Heart right ventricle (tissue), 16 donors: ENCODE measurements around the gene YWHAQ. TPM values are rescaled to one million over a fixed set of nuclear protein-coding genes. Genes with fewer than 3 reads are reported as not detected.

Experiments
- ATAC-seq, 8 donors: fragments of 200-7000 bp; cut with Tn5 transposase; one replicate each; pipeline ENCODE4 v1.9.1; 2020; ENCODE audit warnings: mild to moderate bottlenecking in 8 of 8, moderate library complexity in 8 of 8, moderate number of reproducible peaks in 1 of 8
- DNase-seq, 2 donors: peaks; one replicate each; pipeline ENCODE4 v3.0.0-alpha.2; 2020
- H3K27ac ChIP-seq, 10 donors: fragments of 200-600 bp; sonication (generic) in 2 of 10; one replicate each; pipeline versions ENCODE4 v1.5.0 to v1.8.0; 2020 to 2022; ENCODE audit warnings: mild to moderate bottlenecking in 3 of 10
- H3K27me3 ChIP-seq, 7 donors: fragments of 200-600 bp; one replicate each; pipeline ENCODE4 v1.8.0; 2021 to 2022; ENCODE audit warnings: mild to moderate bottlenecking in 2 of 7
- H3K36me3 ChIP-seq, 9 donors: fragments of 200-600 bp; sonication (generic) in 1 of 9; one replicate each; pipeline versions ENCODE4 v1.5.0 to v1.8.0; 2020 to 2022; ENCODE audit warnings: mild to moderate bottlenecking in 2 of 9
- H3K4me1 ChIP-seq, 9 donors: fragments of 200-600 bp; sonication (generic) in 1 of 9; one replicate each; pipeline versions ENCODE4 v1.5.0 to v1.8.0; 2020 to 2022; ENCODE audit warnings: mild to moderate bottlenecking in 4 of 9
- H3K4me3 ChIP-seq, 10 donors: fragments of 200-600 bp; sonication (generic) in 2 of 10; one replicate each; pipeline versions ENCODE4 v1.5.0 to v1.8.0; 2020 to 2022; ENCODE audit warnings: mild to moderate bottlenecking in 7 of 10, moderate library complexity in 2 of 10
- H3K9me3 ChIP-seq, 11 donors: fragments of 200-600 bp in 10 of 11; sonication (generic) in 2 of 11; one replicate each; pipeline versions ENCODE4 v1.5.0 to v1.8.0; 2013 to 2022; ENCODE audit warnings: mild to moderate bottlenecking in 2 of 11, control low read depth in 1 of 11, moderate library complexity in 1 of 11
- CTCF ChIP-seq, 9 donors: fragments of 200-600 bp; sonication (generic) in 2 of 9; IDR thresholded peaks; one replicate each; pipeline versions ENCODE4 v1.5.0 to v1.8.0; 2021 to 2022; ENCODE audit warnings: antibody characterized with exemption in 9 of 9, mild to moderate bottlenecking in 5 of 9, moderate library complexity in 1 of 9
- WGBS, 2 donors: extraction: QIAGEN DNeasy Blood & Tissue Kit; methylation state at CpG; one replicate each; pipeline ENCODE4 v1.1.7; 2013; ENCODE audit warnings: inconsistent platforms in 1 of 2; 5-methylcytosine and 5-hydroxymethylcytosine counted together
- intact Hi-C, 10 donors: fragments of 100-400 bp; cut with DNase I; formaldehyde crosslinking; loops; one replicate each; pipeline versions ENCODE4 v1.11.1 to v1.14.2; 2022
- polyA plus RNA-seq, 2 donors: library from polyadenylated mRNA; stranded (reverse); fragments of 200-250 nt; gene quantifications; one replicate each; pipeline ENCODE4 v1.2.3, GENCODE V29; 2013
- total RNA-seq, 10 donors: library from RNA; stranded (reverse); fragmentation: NEBNext Ultra II Directional in 3 of 10; extraction: Animal tissue kit (Norgen Biotek cat#: 25700) in 3 of 10; gene quantifications; one replicate each; pipeline versions ENCODE4 v1.2.1 to v1.2.4, GENCODE V29; 2021 to 2023
- donor health status: Arrhythmogenic right ventricular cardiomyopathy.
- donor health status: ischemic (EF 13 %, LVEDD 7.1; RV severe dilation, severe dysfunction).
- donor health status: healthy with polysubstance abuse.
- donor health status: DM: no; HTN: yes; CAD: no.
- donor health status: DM: no; HTN: no; CAD: no.
- donor health status: ischemic (EF 25% LVEDD 6.9; RV normal size, moderate dysfunction).
- donor health status: ischemic (EF 25% LVEDD 5.7; RV mildly dilated, moderate dysfunction).
- donor health status: healthy.
- donor health status: DM: yes; HTN: yes; CAD: no.
- donor health status: Ischemic cardiomyopathy.
- donor health status: ischemic (EF 35%, LVEDD 5.7; RV mildly dilated, moderate dysfunction).
- donor health status: nonischemic (EF 11% LVEDD 7.7; RV severe dilation, severe dysfunction).
- donor health status: DM: yes; HTN: yes; CAD: no.
- donor health status: PGD.
- donor health status: ischemic (EF 29% LVEDD 5.4; RV normal size, mild dysfunction).
- donor health status: nonischemic (EF 23%, LVEDD 6.1; RV moderate dilation, normal function).

YWHAQ gene
- total and polyA plus RNA-seq, 12 donors = 62.0 to 303 (median 199) TPM

GRCh38 chr2:9639000-9639602, 8.3 kb upstream of the YWHAQ start:
- Histone ChIP-seq H3K4me3 (peak overlapping the region in 1 of 10 donors; percentile 7), H3K9me3 (no peaks in the 10 kb centered on the region), H3K4me1 (peaks cover 3 to 29% (median 23%) of the 10 kb centered on the region in 9 donors), H3K27ac (peak overlapping the region in 9 of 10 donors; percentile 2 to 61 (median 46)), H3K27me3 (no peaks in the 10 kb centered on the region), H3K36me3 (no peaks in the 10 kb centered on the region)
- ATAC-seq = peak in 6 of 8 donors; percentile 27 to 64 (median 51)
- DNase-seq = no peak
- WGBS, 2 donors = 38 to 39% methylated on average over 6 of the region's 6 CpGs
- intact Hi-C loops = loop anchor here in 3 of 10 donors (5.0 to 10.0 kb wide), 3 partner anchors 84 to 133 kb away; partner anchors contain the start of gene ADAM17 (in 1 of the 3)
- no peak for TF ChIP-seq CTCF (IDR thresholded peaks at IDR 0.05)

GRCh38 chr2:9638532-9638931, 7.7 kb upstream of the YWHAQ start:
- Histone ChIP-seq H3K4me1 (peaks cover 3 to 29% (median 23%) of the 10 kb centered on the region in 9 donors), H3K4me3 (peak overlapping the region in 1 of 10 donors; percentile 7), H3K27ac (peak overlapping the region in 8 of 10 donors; percentile 2 to 61 (median 49)), H3K36me3 (no peaks in the 10 kb centered on the region), H3K9me3 (no peaks in the 10 kb centered on the region), H3K27me3 (no peaks in the 10 kb centered on the region)
- intact Hi-C loops = loop anchor here in 3 of 10 donors (5.0 to 10.0 kb wide), 3 partner anchors 84 to 134 kb away; partner anchors contain the start of gene ADAM17 (in 1 of the 3)
- ATAC-seq (peak; percentile 85 to 96 (median 94)), DNase-seq (peak; percentile 81 to 82)
- no peak for TF ChIP-seq CTCF (IDR thresholded peaks at IDR 0.05)
- 28 to 30% methylated on average over 4 of the region's 4 CpGs for WGBS, 2 donors

GRCh38 chr2:9637330-9637729, 6.5 kb upstream of the YWHAQ start:
- intact Hi-C loops = loop anchor here in 3 of 10 donors (5.0 to 10.0 kb wide), 3 partner anchors 83 to 135 kb away; partner anchors contain the start of gene ADAM17 (in 1 of the 3)
- H3K36me3 ChIP-seq = no peaks in the 10 kb centered on the region
- no peaks in the 10 kb centered on the region for H3K27me3 ChIP-seq
- no peak overlapping the region for H3K4me3 ChIP-seq
- 70 to 83% methylated on average over 2 of the region's 2 CpGs for WGBS, 2 donors
- no peak for TF ChIP-seq CTCF (IDR thresholded peaks at IDR 0.05)
- peak overlapping the region in 2 of 10 donors; percentile 52 to 57 for H3K27ac ChIP-seq
- peaks cover 3 to 38% (median 23%) of the 10 kb centered on the region in 9 donors for H3K4me1 ChIP-seq
- no peaks in the 10 kb centered on the region for H3K9me3 ChIP-seq
- no peak for ATAC-seq
- DNase-seq = no peak

GRCh38 chr2:9634133-9634532, 3.3 kb upstream of the YWHAQ start:
- no peak for TF ChIP-seq CTCF (IDR thresholded peaks at IDR 0.05)
- Histone ChIP-seq H3K4me3 (no peak overlapping the region), H3K36me3 (peaks cover 0 to 2% (median 0%) of the 10 kb centered on the region in 9 donors), H3K4me1 (peaks cover 6 to 47% (median 36%) of the 10 kb centered on the region in 9 donors), H3K27me3 (no peaks in the 10 kb centered on the region), H3K27ac (peak overlapping the region in 2 of 10 donors; percentile 92 to 98), H3K9me3 (no peaks in the 10 kb centered on the region)
- WGBS, 2 donors = 86 to 89% methylated on average over 3 of the region's 3 CpGs
- no peak for DNase-seq
- no peak for ATAC-seq
- intact Hi-C loops = loop anchor here in 7 of 10 donors (5.0 to 10.0 kb wide), 8 partner anchors 58 to 157 kb away; partner anchors contain the start of gene ADAM17 (in 4 of the 7)
